MCF 10A (cell line): ENCODE measurements around the gene CRCP. TPM values are rescaled to one million over a fixed set of nuclear protein-coding genes. Genes with fewer than 3 reads are reported as not detected.
"Not testable (repeated sequence)": the region's sequence is repeated elsewhere in the genome, so short reads cannot be mapped to it uniquely, and the experiment has no call there.

ENCODE experiments used
- BruUV-seq: library from RNA; stranded (reverse); fragments of 400-500 nt; replicated peaks from 2 replicates; lab custom pipeline; 2021; lab: Mats Ljungman, UMichigan
- CTCF ChIA-PET: fragments of 300-600 bp; sonication (Branson Sonifier 250); formaldehyde crosslinking; extraction: SDS; loops from one replicate; lab custom pipeline; 2021; ENCODE audit warnings: antibody characterized with exemption, inconsistent platforms; lab: Yijun Ruan, JAX
- POLR2A ChIA-PET: fragments of 300-600, 350-650 bp; sonication (Branson Sonifier 250); formaldehyde crosslinking; extraction: SDS; loops from one replicate; lab custom pipeline; 2020; ENCODE audit warnings: antibody characterized with exemption, inconsistent platforms; lab: Yijun Ruan, JAX
- DNase-seq: peaks from one replicate; pipeline ENCODE4 v3.0.0-alpha.2; 2018; ENCODE audit not compliant: unreplicated experiment
- H3K27ac Mint-ChIP-seq: one replicate; pipeline ENCODE4 v1.8.0; 2022; ENCODE audit warnings: mild to moderate bottlenecking, low read depth, mixed read lengths; ENCODE audit not compliant: unreplicated experiment
- H3K27me3 Mint-ChIP-seq: one replicate; pipeline ENCODE4 v1.8.0; 2022; ENCODE audit warnings: mixed read lengths; ENCODE audit not compliant: insufficient read depth, unreplicated experiment
- H3K36me3 Mint-ChIP-seq: one replicate; pipeline ENCODE4 v1.8.0; 2022; ENCODE audit warnings: mild to moderate bottlenecking, moderate library complexity, mixed read lengths; ENCODE audit not compliant: insufficient read depth, unreplicated experiment
- H3K4me1 Mint-ChIP-seq: one replicate; pipeline ENCODE4 v1.8.0; 2022; ENCODE audit warnings: mixed read lengths; ENCODE audit not compliant: insufficient read depth, unreplicated experiment
- H3K4me3 Mint-ChIP-seq: one replicate; pipeline ENCODE4 v1.8.0; 2022; ENCODE audit warnings: mild to moderate bottlenecking, moderate library complexity, mixed read lengths; ENCODE audit not compliant: unreplicated experiment
- H3K9me3 Mint-ChIP-seq: one replicate; pipeline ENCODE4 v1.8.0; 2022; ENCODE audit warnings: mixed read lengths; ENCODE audit not compliant: unreplicated experiment
- CTCF ChIP-seq: fragments of 200-600 bp; IDR thresholded peaks from one replicate; pipeline ENCODE4 v1.8.0; 2022; ENCODE audit warnings: antibody characterized with exemption, mild to moderate bottlenecking; ENCODE audit not compliant: unreplicated experiment
- intact Hi-C: fragments of 100-400 bp; cut with micrococcal nuclease; formaldehyde crosslinking; loops from 2 replicates; pipeline ENCODE4 v1.14.1; 2022
- total RNA-seq: library from RNA; stranded (reverse); gene quantifications from 2 replicates; pipeline ENCODE4 v1.2.3, GENCODE V29; 2022

The CRCP gene
- total RNA-seq, 1 experiment from 2014 or later = 39.8 TPM

GRCh38 chr7:66110856-66111255 is 3.8 kb upstream of the CRCP start:
- TF ChIP-seq CTCF = no peak
- Mint-ChIP-seq H3K4me1 (peaks cover 7% of the 10 kb centered on the region), H3K9me3 (no peaks in the 10 kb centered on the region), H3K4me3 (no peak overlapping the region), H3K27ac (peak overlapping the region; percentile 39), H3K27me3 (no peaks in the 10 kb centered on the region), H3K36me3 (peaks cover 4% of the 10 kb centered on the region)
- CTCF ChIA-PET = interaction anchor here (0.7 to 0.8 kb wide), 2 partner anchors 86 to 382 kb away, joined by 3 to 4 read pairs; no protein-coding TSS in a partner anchor
- POLR2A ChIA-PET = interaction anchor here (0.6 to 1.9 kb wide), 3 partner anchors 10 to 420 kb away, joined by 3 to 6 read pairs (median 4); no protein-coding TSS in a partner anchor
- DNase-seq = peak; percentile 89
- BruUV-seq = no TSS peak
- intact Hi-C loops = no loop called here

GRCh38 chr7:66116680-66117420 is 2.2 kb downstream of the CRCP start:
- POLR2A ChIA-PET = interaction anchor here (1.4 kb wide), 1 partner anchor 32 kb away, joined by 4 read pairs; no protein-coding TSS in a partner anchor
- peak overlapping the region; percentile 90 for H3K4me3 Mint-ChIP-seq
- DNase-seq, H3K9me3 Mint-ChIP-seq, BruUV-seq, H3K27me3 Mint-ChIP-seq: not testable (repeated sequence)
- CTCF ChIA-PET = interaction anchor here (0.7 kb wide), 1 partner anchor 297 kb away, joined by 3 read pairs; no protein-coding TSS in a partner anchor
- H3K27ac Mint-ChIP-seq = peak overlapping the region; percentile 97
- H3K36me3 Mint-ChIP-seq = peaks cover 10% of the 10 kb centered on the region
- intact Hi-C loops = loop anchor here (5.0 kb wide), 1 partner anchor 85 kb away; no protein-coding TSS in a partner anchor
- peaks cover 27% of the 10 kb centered on the region for H3K4me1 Mint-ChIP-seq

- ChIA-PET POLR2A (interaction anchor here (0.9 kb wide), 1 partner anchor 375 kb away, joined by 3 read pairs; no protein-coding TSS in a partner anchor), CTCF (no interaction called here)
- no peaks in the 10 kb centered on the region for H3K9me3 Mint-ChIP-seq
- no peak for TF ChIP-seq CTCF
- no TSS peak for BruUV-seq
- DNase-seq = no peak
- intact Hi-C loops = loop anchor here (5.0 kb wide), 1 partner anchor 86 kb away; no protein-coding TSS in a partner anchor
- H3K4me1 Mint-ChIP-seq = peaks cover 27% of the 10 kb centered on the region
- H3K36me3 Mint-ChIP-seq = peaks cover 23% of the 10 kb centered on the region
- no peaks in the 10 kb centered on the region for H3K27me3 Mint-ChIP-seq
- H3K27ac Mint-ChIP-seq = peak overlapping the region; percentile 29
- no peak overlapping the region for H3K4me3 Mint-ChIP-seq
These were observed 4.0 kb downstream of the CRCP start for GRCh38 chr7:66118603-66119002.

GRCh38 chr7:66119245-66119850 is 4.7 kb downstream of the CRCP start:
- H3K36me3 Mint-ChIP-seq = peaks cover 23% of the 10 kb centered on the region
- TF ChIP-seq CTCF = no peak
- no peaks in the 10 kb centered on the region for H3K27me3 Mint-ChIP-seq
- DNase-seq = no peak
- no peaks in the 10 kb centered on the region for H3K9me3 Mint-ChIP-seq
- H3K4me1 Mint-ChIP-seq = peaks cover 27% of the 10 kb centered on the region
- no TSS peak for BruUV-seq
- POLR2A ChIA-PET = interaction anchor here (0.6 kb wide), 1 partner anchor 745 kb away, joined by 3 read pairs; no protein-coding TSS in a partner anchor
- H3K27ac Mint-ChIP-seq = peak overlapping the region; percentile 29
- intact Hi-C loops = loop anchor here (5.0 kb wide), 1 partner anchor 87 kb away; no protein-coding TSS in a partner anchor
- no peak overlapping the region for H3K4me3 Mint-ChIP-seq
- CTCF ChIA-PET = interaction anchor here (0.8 kb wide), 1 partner anchor 16 kb away, joined by 4 read pairs; no protein-coding TSS in a partner anchor
